IMR-90 (cell line): ENCODE data around the gene MET. TPM values are rescaled to one million over a fixed set of nuclear protein-coding genes. Genes with fewer than 3 reads are reported as not detected.
A peak's percentile ranks its signal among the peaks of the same experiment; 100 is the strongest.

ENCODE experiments used
- ATAC-seq: fragments of 200-7000 bp; cut with Tn5 transposase; 2 replicates; pipeline ENCODE4 v1.9.1; 2020; ENCODE audit warnings: low read depth, mild to moderate bottlenecking, moderate library complexity
- BruUV-seq: library from RNA; stranded (reverse); fragments of 400-500 nt; replicated peaks from 2 replicates; lab custom pipeline; 2021; lab: Mats Ljungman, UMichigan
- CTCF ChIA-PET: fragments of 300-600 bp; formaldehyde crosslinking; extraction: SDS; loops from one replicate; lab custom pipeline; 2021; ENCODE audit warnings: antibody characterized with exemption; lab: Yijun Ruan, JAX
- POLR2A ChIA-PET: fragments of 300-600 bp; sonication (Branson Sonifier 250); formaldehyde crosslinking; loops from one replicate; lab custom pipeline; 2022; ENCODE audit warnings: antibody characterized with exemption; ENCODE audit not compliant: unreplicated experiment; lab: Charles Lee
- DNase-seq: peaks from one replicate; pipeline ENCODE4 v3.0.0; 2013
- H2AFZ ChIP-seq: replicated peaks from 2 replicates; pipeline ENCODE3; 2013; ENCODE audit warnings: low read length, mild to moderate bottlenecking; ENCODE audit not compliant: poor library complexity
- H2AK5ac ChIP-seq: 2 replicates; pipeline ENCODE4 v1.6.1; 2013; ENCODE audit warnings: low read depth, low read length, inconsistent platforms
- H2AK9ac ChIP-seq: replicated peaks from 2 replicates; pipeline ENCODE3; 2013; ENCODE audit warnings: mild to moderate bottlenecking, low read depth, low read length, moderate library complexity; ENCODE audit not compliant: poor library complexity
- H2BK120ac ChIP-seq: 2 replicates; pipeline ENCODE4 v1.6.1; 2013; ENCODE audit warnings: low read depth, low read length, inconsistent platforms
- H2BK15ac ChIP-seq: 3 replicates; pipeline ENCODE4 v1.6.1; 2013; ENCODE audit warnings: low read depth, low read length, inconsistent platforms
- H2BK20ac ChIP-seq: 2 replicates; pipeline ENCODE4 v1.6.1; 2013; ENCODE audit warnings: low read depth, mild to moderate bottlenecking, inconsistent platforms, low read length, moderate library complexity
- H2BK5ac ChIP-seq: 2 replicates; pipeline ENCODE4 v1.6.1; 2013; ENCODE audit warnings: mild to moderate bottlenecking, low read depth, low read length, inconsistent platforms; ENCODE audit not compliant: poor library complexity, severe bottlenecking
- H3K14ac ChIP-seq: replicated peaks from 2 replicates; pipeline ENCODE4 v1.6.1; 2013; ENCODE audit warnings: low read depth, low read length, inconsistent platforms
- H3K18ac ChIP-seq: 2 replicates; pipeline ENCODE4 v1.6.1; 2013; ENCODE audit warnings: low read depth, low read length, control low read depth
- H3K23ac ChIP-seq: 2 replicates; pipeline ENCODE4 v1.6.1; 2013; ENCODE audit warnings: low read depth, low read length, inconsistent platforms
- H3K27ac ChIP-seq: 2 replicates; pipeline ENCODE4 v1.5.1; 2013; ENCODE audit warnings: mild to moderate bottlenecking, control low read depth, low read length; ENCODE audit not compliant: insufficient read depth
- H3K27me3 ChIP-seq: 2 replicates; pipeline ENCODE4 v1.6.1; 2013; ENCODE audit warnings: low read length; ENCODE audit not compliant: control insufficient read depth, insufficient read depth
- H3K36me3 ChIP-seq: 2 replicates; pipeline ENCODE4 v1.6.1; 2013; ENCODE audit warnings: low read length, mixed read lengths; ENCODE audit not compliant: control insufficient read depth, insufficient read depth
- H3K4ac ChIP-seq: 2 replicates; pipeline ENCODE4 v1.6.1; 2013; ENCODE audit warnings: low read depth, low read length, inconsistent platforms
- H3K4me1 ChIP-seq: 2 replicates; pipeline ENCODE4 v1.6.1; 2013; ENCODE audit warnings: low read length, mixed read lengths; ENCODE audit not compliant: control insufficient read depth, insufficient read depth
- H3K4me2 ChIP-seq: 2 replicates; pipeline ENCODE4 v1.6.1; 2013; ENCODE audit warnings: low read depth, mild to moderate bottlenecking, control low read depth, low read length, moderate library complexity
- H3K4me3 ChIP-seq: 2 replicates; pipeline ENCODE4 v1.5.1; 2013; ENCODE audit warnings: low read depth, mild to moderate bottlenecking, control low read depth, low read length, moderate library complexity; ENCODE audit not compliant: insufficient read depth
- H3K56ac ChIP-seq: 2 replicates; pipeline ENCODE4 v1.6.1; 2013; ENCODE audit warnings: low read length, inconsistent platforms; ENCODE audit not compliant: insufficient read depth; ENCODE audit errors: extremely low read depth
- H3K79me1 ChIP-seq, 2 experiments: 2 replicates each; pipeline ENCODE4 v1.6.1; 2013; ENCODE audit warnings: low read length in 2 of 2, inconsistent platforms in 1 of 2, low read depth in 1 of 2
- H3K9ac ChIP-seq: 2 replicates; pipeline ENCODE4 v1.6.1; 2013; ENCODE audit warnings: low read depth, low read length, control low read depth
- H3K9me1 ChIP-seq: 2 replicates; pipeline ENCODE4 v1.6.1; 2013; ENCODE audit warnings: low read length, inconsistent platforms; ENCODE audit not compliant: insufficient read depth
- H3K9me3 ChIP-seq: 2 replicates; pipeline ENCODE4 v1.6.1; 2013; ENCODE audit warnings: low read length; ENCODE audit not compliant: control insufficient read depth, insufficient read depth
- H4K20me1 ChIP-seq: 2 replicates; pipeline ENCODE4 v1.6.1; 2013; ENCODE audit warnings: low read length, inconsistent platforms; ENCODE audit not compliant: insufficient read depth
- H4K5ac ChIP-seq: 2 replicates; pipeline ENCODE4 v1.6.1; 2013; ENCODE audit warnings: mild to moderate bottlenecking, low read depth, low read length, control low read depth
- H4K8ac ChIP-seq, 2 experiments: 2 replicates each; pipeline ENCODE4 v1.6.1; 2013; ENCODE audit warnings: low read depth in 2 of 2, low read length in 2 of 2, control low read depth in 1 of 2, inconsistent platforms in 1 of 2
- H4K91ac ChIP-seq: 2 replicates; pipeline ENCODE4 v1.6.1; 2013; ENCODE audit warnings: low read depth, low read length, inconsistent platforms; ENCODE audit not compliant: insufficient read depth
- CEBPB ChIP-seq: IDR thresholded peaks from 2 replicates; pipeline ENCODE4 v1.6.1; 2012; ENCODE audit warnings: low read depth, low read length, improper control_type of control experiment
- CHD1 ChIP-seq: IDR thresholded peaks from 2 replicates; pipeline ENCODE4 v1.6.1; 2012; ENCODE audit warnings: low read depth, low read length, improper control_type of control experiment
- ELK1 ChIP-seq: fragments of 150-350 bp; IDR thresholded peaks from 2 replicates; pipeline ENCODE4 v1.6.1; 2016; ENCODE audit warnings: low read depth, mild to moderate bottlenecking, low read length, moderate library complexity, borderline replicate concordance
- FOS ChIP-seq: fragments of 150-350 bp; IDR thresholded peaks from 2 replicates; pipeline ENCODE4 v1.6.1; 2016; ENCODE audit warnings: low read depth, low read length
- MAFK ChIP-seq: IDR thresholded peaks from 2 replicates; pipeline ENCODE4 v1.6.1; 2012; ENCODE audit warnings: low read depth, low read length, improper control_type of control experiment
- MXI1 ChIP-seq: IDR thresholded peaks from 2 replicates; pipeline ENCODE4 v1.6.1; 2012; ENCODE audit warnings: low read depth, mild to moderate bottlenecking, low read length, moderate library complexity, borderline replicate concordance
- NFE2L2 ChIP-seq: fragments of 150-350 bp; IDR thresholded peaks from 2 replicates; pipeline ENCODE4 v1.6.1; 2016; ENCODE audit warnings: low read depth, mild to moderate bottlenecking, low read length
- POLR2A ChIP-seq: IDR thresholded peaks from 2 replicates; pipeline ENCODE4 v1.6.1; 2012; ENCODE audit warnings: mild to moderate bottlenecking, low read depth, low read length
- RCOR1 ChIP-seq: IDR thresholded peaks from 2 replicates; pipeline ENCODE4 v1.6.1; 2012; ENCODE audit warnings: mild to moderate bottlenecking, low read length, improper control_type of control experiment; ENCODE audit not compliant: insufficient replicate concordance
- SMC3 ChIP-seq: fragments of 150-350 bp; IDR thresholded peaks from 2 replicates; pipeline ENCODE4 v1.6.1; 2016; ENCODE audit warnings: low read depth, mild to moderate bottlenecking, antibody characterized with exemption, low read length, moderate library complexity
- USF2 ChIP-seq: fragments of 150-350 bp; IDR thresholded peaks from 2 replicates; pipeline ENCODE4 v1.6.1; 2017; ENCODE audit warnings: mild to moderate bottlenecking, antibody characterized with exemption, low read length, low read depth
- WGBS, 2 experiments: methylation state at CpG; one replicate each; pipeline versions ENCODE4 v1.1.5 to v1.1.7; 2013; ENCODE audit warnings: missing lambda C conversion rate in 2 of 2; ENCODE audit not compliant: insufficient read length in 1 of 2; ENCODE audit errors: extremely low coverage in 2 of 2; 5-methylcytosine and 5-hydroxymethylcytosine counted together
- dilution Hi-C: fragments of 300-500 bp; cut with HindIII; formaldehyde crosslinking; loops from one replicate; pipeline ENCODE4 v1.14.3; 2018; ENCODE audit warnings: low sequenced_read_pairs; ENCODE audit not compliant: unreplicated experiment
- in situ Hi-C: fragments of 300-500 bp; cut with MboI; formaldehyde crosslinking; loops from 3 replicates; pipeline ENCODE4 v1.14.3; 2019; ENCODE audit warnings: low sequenced_read_pairs, inconsistent platforms, mixed read lengths
- intact Hi-C: fragments of 100-400 bp; cut with micrococcal nuclease; formaldehyde crosslinking; loops from 2 replicates; pipeline ENCODE4 v1.10.0; 2022
- polyA plus RNA-seq, 3 experiments: library from polyadenylated mRNA; depleted of rRNA; stranded (reverse); fragments of >200 nt; gene quantifications; 2 replicates each; pipeline ENCODE4 v1.2.3, GENCODE V29; 2012; ENCODE audit warnings: low replicate concordance in 1 of 3
- total RNA-seq: library from RNA; depleted of rRNA; stranded (reverse); fragments of >200 nt; gene quantifications from 2 replicates; pipeline ENCODE4 v1.2.3, GENCODE V29; 2012

MET gene
- total and polyA plus RNA-seq, 2 of the 4 experiments (the other 2 are of a cell fraction) = 15.0 to 84.6 TPM

GRCh38 chr7:116779931-116780330 is 107.9 kb downstream of the MET start:
- no peak overlapping the region; the same call in 1 of the 2 replicates for H3K23ac ChIP-seq
- no peak for DNase-seq
- peaks cover 16% of the 10 kb centered on the region; the same call in 1 of the 2 replicates for H3K9me1 ChIP-seq
- dilution Hi-C loops (no loop called here), in situ Hi-C loops (no loop called here), intact Hi-C loops (loop anchor here (5.0 kb wide), 1 partner anchor 43 kb away; no protein-coding TSS in a partner anchor)
- no peak overlapping the region for H3K9ac ChIP-seq
- ChIA-PET CTCF (no interaction called here), POLR2A (no interaction called here)
- H3K36me3 ChIP-seq = peaks cover 1% of the 10 kb centered on the region; the same call in 1 of the 2 replicates
- H2AK5ac ChIP-seq = no peak overlapping the region
- H4K20me1 ChIP-seq = no peaks in the 10 kb centered on the region
- H3K4me2 ChIP-seq = no peak overlapping the region
- H2AFZ ChIP-seq = no peak overlapping the region
- no peak for ATAC-seq
- H3K4me1 ChIP-seq = peaks cover 33% of the 10 kb centered on the region
- H3K14ac ChIP-seq = 0 out of 2 replicates have a peak overlapping the region, but pooled peaks have one; percentile 22
- no peak for TF ChIP-seq RCOR1
- TF ChIP-seq MXI1 = no peak
- TF ChIP-seq CHD1 = no peak
- TF ChIP-seq MAFK = no peak
- TF ChIP-seq POLR2A = no peak
- TF ChIP-seq NFE2L2 = no peak
- TF ChIP-seq USF2 = no peak
- TF ChIP-seq ELK1 = no peak
- no peak for TF ChIP-seq SMC3
- TF ChIP-seq CEBPB = no peak
- TF ChIP-seq FOS = no peak
- H4K5ac ChIP-seq = no peak overlapping the region
- H2BK120ac ChIP-seq = peak overlapping the region; percentile 33; the same call in 1 of the 2 replicates
- H2AK9ac ChIP-seq = no peak overlapping the region
- H2BK15ac ChIP-seq = 0 out of 3 replicates have a peak overlapping the region, but pooled peaks have one; percentile 18
- H4K91ac ChIP-seq = peak overlapping the region; percentile 69; the same call in 1 of the 2 replicates
- WGBS, 2 experiments = 83% methylated on average over 1 of the region's 3 CpGs; no CpG with 5 or more reads in 1 of the 2 experiments
- H3K9me3 ChIP-seq = no peaks in the 10 kb centered on the region
- H3K4ac ChIP-seq = no peak overlapping the region
- no peaks in the 10 kb centered on the region for H3K27me3 ChIP-seq
- H4K8ac ChIP-seq = 0 out of 4 replicates have a peak overlapping the region, but pooled peaks of 1 of the 2 experiments have one; percentile 60
- H2BK5ac ChIP-seq = no peak overlapping the region
- no peak overlapping the region for H3K4me3 ChIP-seq
- no peak overlapping the region for H3K27ac ChIP-seq
- H3K18ac ChIP-seq = peak overlapping the region; percentile 87
- no TSS peak for BruUV-seq
- H3K79me1 ChIP-seq = peaks cover 5 to 7% of the 10 kb centered on the region in 2 experiments; a peak in 1 of 4 replicates
- H3K56ac ChIP-seq = no peak overlapping the region
- peak overlapping the region; percentile 38 for H2BK20ac ChIP-seq
